NCI-H146 treated with DMSO at 0.1 percent for 48 hours (cell line): ENCODE measurements around the gene KHDC4.
"Not testable (repeated sequence)": the region's sequence is repeated elsewhere in the genome, so short reads cannot be mapped to it uniquely, and the experiment has no call there.

Experiments used
- DNase-seq: peaks from one replicate; lab custom pipeline; 2025; ENCODE audit not compliant: unreplicated experiment; lab: John Stamatoyannopoulos, UW

The KHDC4 gene

DNA sequence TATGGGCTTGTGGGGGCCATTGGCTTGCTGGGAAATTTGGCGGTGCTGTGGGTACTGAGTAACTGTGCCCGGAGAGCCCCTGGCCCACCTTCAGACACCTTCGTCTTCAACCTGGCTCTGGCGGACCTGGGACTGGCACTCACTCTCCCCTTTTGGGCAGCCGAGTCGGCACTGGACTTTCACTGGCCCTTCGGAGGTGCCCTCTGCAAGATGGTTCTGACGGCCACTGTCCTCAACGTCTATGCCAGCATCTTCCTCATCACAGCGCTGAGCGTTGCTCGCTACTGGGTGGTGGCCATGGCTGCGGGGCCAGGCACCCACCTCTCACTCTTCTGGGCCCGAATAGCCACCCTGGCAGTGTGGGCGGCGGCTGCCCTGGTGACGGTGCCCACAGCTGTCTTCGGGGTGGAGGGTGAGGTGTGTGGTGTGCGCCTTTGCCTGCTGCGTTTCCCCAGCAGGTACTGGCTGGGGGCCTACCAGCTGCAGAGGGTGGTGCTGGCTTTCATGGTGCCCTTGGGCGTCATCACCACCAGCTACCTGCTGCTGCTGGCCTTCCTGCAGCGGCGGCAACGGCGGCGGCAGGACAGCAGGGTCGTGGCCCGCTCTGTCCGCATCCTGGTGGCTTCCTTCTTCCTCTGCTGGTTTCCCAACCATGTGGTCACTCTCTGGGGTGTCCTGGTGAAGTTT, 7.8 kb upstream of the KHDC4 start:
- DNase-seq = no peak

DNA sequence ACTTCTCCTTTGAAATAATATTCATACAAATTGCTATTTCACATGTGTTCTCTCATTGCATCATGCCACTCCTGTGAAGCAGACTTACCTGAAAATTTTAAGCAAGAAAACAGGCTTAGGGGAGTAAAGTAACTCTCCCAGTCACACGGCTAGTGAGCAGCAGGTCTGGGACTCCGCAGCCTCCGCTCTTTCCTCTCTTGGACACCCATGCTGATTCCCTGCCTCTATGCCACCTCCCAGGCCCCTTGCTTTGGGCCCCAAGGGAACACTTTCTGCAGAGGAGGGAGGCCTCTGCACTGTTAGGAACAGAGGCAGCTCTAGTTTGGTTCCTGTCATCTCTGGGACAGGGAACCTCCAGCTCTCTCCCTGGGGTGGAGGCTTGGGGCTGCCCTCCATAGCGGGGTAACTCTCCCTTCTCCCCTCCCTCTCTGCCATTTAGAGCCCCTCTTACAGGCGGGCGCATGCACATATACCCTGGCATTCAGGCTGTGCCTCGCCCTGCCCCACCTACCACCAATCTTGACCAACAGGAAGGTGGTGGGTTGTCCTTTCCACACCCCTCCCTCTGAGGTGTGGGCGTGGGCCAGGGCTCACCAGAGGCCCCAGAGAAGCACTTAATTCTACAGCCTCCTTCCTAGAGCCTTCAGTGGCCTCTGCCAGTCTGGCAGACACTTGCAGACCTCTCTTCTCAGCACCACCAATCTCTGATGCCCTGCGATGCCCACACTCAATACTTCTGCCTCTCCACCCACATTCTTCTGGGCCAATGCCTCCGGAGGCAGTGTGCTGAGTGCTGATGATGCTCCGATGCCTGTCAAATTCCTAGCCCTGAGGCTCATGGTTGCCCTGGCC, 7.0 kb upstream of the KHDC4 start, which contains the start of gene RXFP4:
TSS of gene RXFP4 (plus strand) at position 646 of the 852 bp plus-strand sequence. CDS start at position 718, 72 bp downstream.
- DNase-seq = no peak

DNA sequence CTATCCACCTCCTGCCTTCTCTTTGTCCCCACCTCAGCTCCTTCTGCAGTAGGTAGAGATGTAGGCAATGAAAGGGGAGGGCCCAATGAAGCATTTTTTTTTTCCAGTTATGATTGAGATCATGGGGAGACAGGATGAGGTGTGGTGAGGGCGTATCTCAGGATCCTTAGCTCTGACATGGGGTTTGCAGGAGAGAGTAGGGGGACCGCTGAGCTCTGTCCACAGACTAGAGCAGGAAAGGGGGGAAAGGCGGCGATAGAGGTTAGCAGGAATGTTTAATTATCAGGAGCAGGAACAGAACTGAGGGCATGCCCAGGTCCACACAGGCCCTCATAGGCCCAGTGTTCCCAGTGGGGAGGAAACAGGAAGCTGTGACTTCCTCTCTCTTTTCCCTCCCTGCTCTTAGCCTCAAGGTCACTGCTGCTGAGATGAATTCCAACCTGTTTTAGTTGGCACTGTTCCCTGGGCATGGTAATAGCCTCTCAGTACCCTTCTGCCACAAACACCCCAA, 6.3 kb upstream of the KHDC4 start:
- no peak for DNase-seq

DNA sequence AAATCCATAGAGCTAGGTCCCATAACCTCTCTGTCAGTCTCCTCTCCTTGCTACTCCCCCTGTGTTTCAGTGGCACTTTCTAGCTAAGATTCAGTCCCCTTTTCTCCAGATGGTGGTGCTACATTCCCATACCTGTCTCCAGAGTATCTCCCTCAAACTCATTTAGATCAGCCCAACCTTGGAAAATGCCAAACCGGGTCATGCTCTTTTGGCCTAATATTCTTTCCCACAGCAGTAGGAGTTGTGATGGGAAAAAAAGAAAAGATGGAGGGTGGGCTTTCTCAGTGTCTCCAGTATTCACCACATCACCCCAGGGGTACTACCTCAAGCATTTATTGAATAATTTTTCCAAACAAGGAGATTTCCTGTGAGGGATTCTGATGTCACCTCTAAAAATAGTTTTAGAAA, 4.0 kb upstream of the KHDC4 start:
- DNase-seq = peak; percentile 7

DNA sequence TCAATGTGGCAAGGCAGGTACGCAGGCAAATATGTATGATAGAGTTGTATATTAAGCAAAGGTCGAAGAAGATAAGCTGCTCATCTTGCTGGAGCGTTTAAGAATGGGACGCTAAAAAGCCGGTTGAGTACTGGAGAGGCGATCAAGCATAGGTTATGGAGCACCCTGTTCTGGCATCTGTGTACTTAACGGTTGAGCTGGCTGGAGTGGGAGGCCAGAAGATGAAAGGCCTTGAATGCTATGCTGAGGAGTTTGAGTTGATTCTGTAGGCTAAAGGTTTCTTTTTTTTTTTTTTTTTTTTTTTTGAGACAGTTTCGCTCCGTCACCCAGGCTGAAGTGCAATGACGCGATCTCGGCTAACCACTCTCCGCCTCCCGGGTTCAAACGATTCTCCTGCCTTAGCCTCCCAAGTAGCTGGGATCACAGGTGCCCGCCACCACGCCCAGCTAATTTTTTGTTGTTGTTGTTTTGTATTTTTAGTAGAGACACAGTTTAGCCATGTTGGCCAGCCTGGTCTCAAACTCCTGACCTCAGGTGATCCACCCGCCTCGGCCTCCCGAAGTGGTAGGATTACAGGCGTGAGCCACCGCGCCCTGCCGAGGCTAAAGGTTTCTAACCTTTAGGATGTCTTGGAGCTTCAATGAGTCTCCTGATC, 850 bp upstream of the KHDC4 start:
- peak; percentile 56 for DNase-seq

DNA sequence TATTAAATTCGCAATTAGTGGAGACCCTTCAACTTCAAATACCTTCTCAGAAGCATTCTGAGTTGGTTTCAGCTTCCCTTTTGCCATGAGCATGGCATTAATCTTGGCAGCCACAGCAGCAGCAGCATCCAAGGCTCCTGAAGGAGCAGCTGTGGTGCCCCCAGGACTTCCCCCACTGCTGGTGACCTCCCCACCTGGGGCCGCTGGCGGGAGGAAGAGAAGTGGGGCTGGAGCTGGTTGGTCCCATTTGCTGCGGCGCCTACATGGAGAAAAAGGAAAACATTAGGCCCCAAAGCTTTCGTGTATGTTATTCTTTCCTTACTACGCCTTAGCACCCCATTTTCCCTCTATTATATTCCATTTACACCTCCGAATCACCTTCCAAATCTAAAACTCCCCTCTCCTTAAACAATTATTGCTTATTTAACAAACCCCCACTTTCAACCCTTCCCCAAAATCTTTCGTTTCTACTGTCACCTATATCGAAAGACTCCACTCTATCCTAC, 569 bp downstream of the KHDC4 start:
- DNase-seq = no peak

GRCh38 chr1:155932487-155932886, 1.7 kb downstream of the KHDC4 start:
- DNase-seq = no peak

DNA sequence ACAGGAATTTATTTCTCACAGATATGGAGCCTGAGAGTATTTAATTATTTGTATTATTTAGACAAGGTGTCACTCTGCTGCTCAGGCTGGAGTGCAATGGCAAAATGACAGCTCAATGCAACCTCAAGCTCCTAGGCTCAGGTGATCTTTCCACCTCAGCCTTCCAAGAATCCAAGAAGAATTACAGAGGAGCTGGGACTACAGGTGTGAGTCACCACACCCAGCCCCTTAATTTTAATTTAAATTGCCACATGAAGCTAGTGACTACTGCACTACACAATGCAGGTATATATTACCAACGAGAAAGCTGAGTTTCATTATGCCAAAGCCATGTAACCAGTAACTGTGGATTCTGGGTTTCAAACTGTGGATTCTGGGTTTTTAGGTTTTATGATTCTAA, 2.1 kb downstream of the KHDC4 start:
- no peak for DNase-seq

- DNase-seq = no peak
These were observed 2.7 kb downstream of the KHDC4 start for GRCh38 chr1:155931332-155932038.

DNA sequence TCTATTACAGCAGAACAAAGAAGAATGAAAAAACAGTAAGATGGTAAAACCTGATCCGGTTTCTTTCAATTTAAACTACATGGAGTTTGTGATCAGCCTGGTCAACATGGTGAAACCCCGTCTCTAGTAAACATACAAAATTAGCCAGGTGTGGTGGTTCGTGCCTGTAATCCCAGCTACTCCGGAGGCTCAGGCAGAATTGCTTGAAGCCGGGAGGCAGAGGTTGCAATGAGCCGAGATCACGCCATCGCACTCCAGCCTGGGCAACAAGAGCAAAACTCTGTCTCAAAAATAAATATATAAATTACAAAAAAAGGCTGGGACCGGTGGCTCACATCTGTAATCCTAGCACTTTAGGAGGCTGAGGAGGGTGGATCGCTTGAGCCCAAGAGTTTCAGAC, 3.5 kb downstream of the KHDC4 start:
- DNase-seq = not testable (repeated sequence)

- no peak for DNase-seq
These were observed 5.2 kb downstream of the KHDC4 start for GRCh38 chr1:155929057-155929456.

GRCh38 chr1:155925506-155925905, 8.7 kb downstream of the KHDC4 start:
- DNase-seq = no peak

DNA sequence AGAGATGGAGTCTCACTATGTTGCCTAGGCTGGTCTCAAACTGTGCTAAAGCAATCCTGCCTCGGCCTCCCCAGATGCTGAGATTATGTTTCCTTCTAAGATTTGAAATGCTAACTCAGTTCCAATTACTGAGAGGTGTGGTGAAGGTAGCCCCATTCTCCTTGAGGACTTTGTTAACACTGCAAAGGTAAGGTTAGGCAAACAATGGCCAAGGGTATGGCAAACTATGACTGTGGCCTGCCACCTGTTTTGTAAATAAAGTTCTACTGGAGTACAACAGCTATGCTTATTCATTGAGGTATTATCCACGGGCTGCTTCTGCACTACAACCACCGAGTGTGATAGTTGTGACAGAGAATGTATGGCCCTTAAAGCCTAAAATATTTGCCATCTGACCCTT, 13.5 kb downstream of the KHDC4 start:
- DNase-seq = no peak

DNA sequence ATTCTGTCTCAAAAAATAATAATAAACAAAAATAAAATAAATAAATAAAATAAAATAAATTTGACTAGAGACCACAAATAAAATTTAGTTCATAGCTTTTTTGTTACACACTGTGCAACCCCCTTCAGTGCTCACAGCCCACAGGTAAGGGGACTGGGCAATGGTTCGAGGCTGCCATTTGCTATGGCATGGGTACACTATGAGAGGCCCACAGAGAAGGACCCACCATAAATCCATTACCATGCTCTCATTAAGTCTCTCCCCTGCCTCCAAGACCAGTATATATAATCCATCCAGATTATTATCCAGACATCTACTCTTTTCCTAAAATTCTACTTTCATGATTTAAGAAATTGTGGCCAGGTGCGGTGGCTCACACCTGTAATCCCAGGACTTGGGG, 14.4 kb downstream of the KHDC4 start:
- no peak for DNase-seq

DNA sequence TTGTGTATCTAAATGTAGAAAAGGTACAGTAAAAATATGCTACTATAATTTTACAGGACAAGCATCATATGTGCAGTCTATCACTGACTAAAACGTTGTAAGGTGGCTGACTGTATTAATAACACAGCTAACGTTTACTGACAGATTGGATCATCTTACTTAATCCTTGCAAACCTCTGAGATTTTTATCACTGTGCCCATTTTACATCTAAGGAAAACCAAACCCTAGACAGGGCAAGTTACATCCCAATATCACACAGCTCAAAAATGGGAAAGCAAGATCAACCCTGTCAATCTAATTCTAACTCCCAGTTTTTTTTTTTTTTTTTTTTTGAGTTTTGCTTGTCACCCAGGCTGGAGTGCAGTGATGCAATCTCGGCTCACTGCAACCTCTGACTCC, 15.6 kb downstream of the KHDC4 start:
- DNase-seq = no peak

DNA sequence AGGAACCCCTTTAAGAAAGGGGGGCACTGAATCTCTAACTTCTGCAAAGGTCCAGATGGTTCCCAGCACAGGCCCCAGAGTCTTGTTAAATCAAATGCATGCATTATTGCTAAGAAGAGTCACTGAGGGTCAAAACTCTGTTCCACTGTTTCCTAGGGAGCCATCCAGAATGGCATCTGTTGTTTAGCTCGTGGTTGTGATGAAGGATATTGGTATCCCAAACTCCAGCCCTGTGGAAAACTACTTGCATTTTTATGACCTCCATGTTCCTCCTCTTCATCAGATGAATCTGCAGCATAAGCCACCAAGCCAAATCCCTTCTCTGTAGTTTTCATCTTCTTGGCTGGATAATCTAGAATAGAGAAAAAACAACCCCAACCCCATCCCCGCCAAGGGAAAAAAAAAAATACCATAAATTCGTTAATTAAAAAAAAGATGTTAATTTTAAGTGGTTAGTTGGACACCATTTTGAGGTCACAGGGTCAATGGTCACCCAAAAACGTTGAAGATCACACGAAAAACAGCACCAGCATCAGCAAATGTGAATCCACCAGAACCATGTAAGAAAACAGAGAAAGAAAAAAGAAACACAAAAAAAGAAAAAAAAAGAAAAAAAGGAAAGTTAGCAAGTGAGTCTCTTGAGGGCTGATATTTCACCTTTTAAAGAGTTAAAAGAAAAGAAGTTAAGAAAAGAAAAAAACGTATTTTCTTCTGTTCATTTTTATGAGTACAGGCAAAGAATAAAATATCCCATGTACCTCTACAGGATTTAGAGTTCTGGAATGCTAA, 20.1 kb downstream of the KHDC4 start:
- DNase-seq = no peak

- peak; percentile 6 for DNase-seq
These were observed 22.1 kb downstream of the KHDC4 start for GRCh38 chr1:155912056-155912536.

DNA sequence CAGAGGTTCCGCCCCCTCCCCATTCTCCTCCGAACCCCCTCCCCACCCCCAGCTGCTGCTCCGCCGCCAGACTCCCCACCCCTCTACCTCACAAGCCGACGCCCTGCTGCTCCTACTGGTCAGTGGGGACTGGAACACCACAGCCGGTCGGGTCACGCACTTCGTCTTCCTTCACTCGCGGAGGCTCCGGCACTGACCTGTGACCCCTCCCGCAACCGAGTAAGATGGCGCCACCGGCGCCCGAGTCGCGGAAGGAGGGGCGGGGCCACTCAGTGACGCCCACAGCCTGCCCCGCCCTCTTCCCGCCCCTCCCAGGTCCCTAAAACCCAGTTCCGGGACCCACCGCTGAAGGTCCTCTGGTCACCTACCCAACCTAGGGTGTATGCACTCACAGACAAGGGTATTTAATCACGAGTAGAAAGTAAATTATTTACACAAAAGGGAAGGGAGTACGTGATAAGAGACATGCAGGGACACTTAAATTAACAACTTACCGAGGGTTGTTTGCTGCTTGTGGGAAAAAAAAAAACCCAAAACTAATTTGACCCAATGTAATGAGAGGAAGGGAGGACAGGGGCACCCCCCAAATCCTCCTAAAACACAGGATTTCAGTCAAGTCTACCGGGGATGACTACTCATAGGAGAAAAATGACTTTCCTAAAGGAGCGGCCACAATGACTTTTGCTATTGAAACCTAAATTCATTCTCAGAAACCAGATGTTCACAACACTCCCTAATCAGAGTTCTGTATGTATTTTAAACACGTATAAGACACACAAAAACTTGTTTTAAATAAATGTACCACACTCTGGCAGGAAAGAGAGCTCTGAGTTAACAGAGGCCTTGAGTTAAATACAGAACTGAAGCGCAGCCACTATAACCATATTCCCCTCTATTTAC, 22.8 kb downstream of the KHDC4 start, which contains the start of gene RIT1:
TSS of gene RIT1 (minus strand) at position 194 of the 900 bp plus-strand sequence. CDS start 588 bp downstream, outside the sequence.
- DNase-seq = peak; percentile 66
